ENCODE results near the gene ZNF385D.
"Not testable (repeated sequence)": the region's sequence is repeated elsewhere in the genome, so short reads cannot be mapped to it uniquely, and the experiment has no call there.

ZNF385D gene

GRCh38 chr3:21486024-21486935 lies 264.7 kb downstream of the ZNF385D start:
- H3K9ac ChIP-seq (ENCODE audit: low read depth, low read length); H3K36me3 ChIP-seq (ENCODE audit: control insufficient read depth, insufficient read depth, low read length); H3K9me3 ChIP-seq (ENCODE audit: control insufficient read depth, insufficient read depth, low read length); H3K4me1 ChIP-seq (ENCODE audit: control insufficient read depth, insufficient read depth, low read length); H3K4me3 ChIP-seq (ENCODE audit: low read depth, low read length); H3K27me3 ChIP-seq (ENCODE audit: control insufficient read depth, insufficient read depth, low read length); H3K27ac ChIP-seq (ENCODE audit: low read depth, low read length): not testable (repeated sequence)

- Histone ChIP-seq H3K27ac (ENCODE audit: low read depth, low read length) (no peak overlapping the region), H3K36me3 (ENCODE audit: control insufficient read depth, insufficient read depth, low read length) (no peaks in the 10 kb centered on the region), H3K9me3 (ENCODE audit: control insufficient read depth, insufficient read depth, low read length) (no peaks in the 10 kb centered on the region), H3K9ac (ENCODE audit: low read depth, low read length) (no peak overlapping the region), H3K27me3 (ENCODE audit: control insufficient read depth, insufficient read depth, low read length) (no peaks in the 10 kb centered on the region), H3K4me1 (ENCODE audit: control insufficient read depth, insufficient read depth, low read length) (no peaks in the 10 kb centered on the region), H3K4me3 (ENCODE audit: low read depth, low read length) (no peak overlapping the region)
These were observed 266.2 kb downstream of the ZNF385D start for GRCh38 chr3:21484828-21485144.

GRCh38 chr3:21484057-21484827 lies 266.8 kb downstream of the ZNF385D start:
- no peaks in the 10 kb centered on the region for H3K27me3 ChIP-seq (ENCODE audit: control insufficient read depth, insufficient read depth, low read length)
- no peaks in the 10 kb centered on the region for H3K9me3 ChIP-seq (ENCODE audit: control insufficient read depth, insufficient read depth, low read length)
- H3K4me1 ChIP-seq (ENCODE audit: control insufficient read depth, insufficient read depth, low read length), result no peaks in the 10 kb centered on the region
- no peak overlapping the region for H3K9ac ChIP-seq (ENCODE audit: low read depth, low read length)
- H3K36me3 ChIP-seq (ENCODE audit: control insufficient read depth, insufficient read depth, low read length), result no peaks in the 10 kb centered on the region
- H3K4me3 ChIP-seq (ENCODE audit: low read depth, low read length), result no peak overlapping the region
- H3K27ac ChIP-seq (ENCODE audit: low read depth, low read length), result no peak overlapping the region

- H3K9ac ChIP-seq (ENCODE audit: low read depth, low read length), result no peak overlapping the region
- H3K4me3 ChIP-seq (ENCODE audit: low read depth, low read length), result no peak overlapping the region
- no peaks in the 10 kb centered on the region for H3K36me3 ChIP-seq (ENCODE audit: control insufficient read depth, insufficient read depth, low read length)
- H3K9me3 ChIP-seq (ENCODE audit: control insufficient read depth, insufficient read depth, low read length), result no peaks in the 10 kb centered on the region
- no peak overlapping the region for H3K27ac ChIP-seq (ENCODE audit: low read depth, low read length)
- no peaks in the 10 kb centered on the region for H3K4me1 ChIP-seq (ENCODE audit: control insufficient read depth, insufficient read depth, low read length)
- H3K27me3 ChIP-seq (ENCODE audit: control insufficient read depth, insufficient read depth, low read length), result no peaks in the 10 kb centered on the region
These were observed 269.0 kb downstream of the ZNF385D start for GRCh38 chr3:21481991-21482390.

- Histone ChIP-seq H3K9me3 (ENCODE audit: control insufficient read depth, insufficient read depth, low read length) (no peaks in the 10 kb centered on the region), H3K36me3 (ENCODE audit: control insufficient read depth, insufficient read depth, low read length) (no peaks in the 10 kb centered on the region), H3K27me3 (ENCODE audit: control insufficient read depth, insufficient read depth, low read length) (no peaks in the 10 kb centered on the region), H3K4me3 (ENCODE audit: low read depth, low read length) (no peak overlapping the region), H3K9ac (ENCODE audit: low read depth, low read length) (no peak overlapping the region), H3K4me1 (ENCODE audit: control insufficient read depth, insufficient read depth, low read length) (no peaks in the 10 kb centered on the region), H3K27ac (ENCODE audit: low read depth, low read length) (no peak overlapping the region)
These were observed 273.3 kb downstream of the ZNF385D start for GRCh38 chr3:21477541-21478288.

GRCh38 chr3:21466476-21466875 lies 284.5 kb downstream of the ZNF385D start:
- H3K27ac ChIP-seq (ENCODE audit: low read depth, low read length), result no peak overlapping the region
- no peaks in the 10 kb centered on the region for H3K4me1 ChIP-seq (ENCODE audit: control insufficient read depth, insufficient read depth, low read length)
- no peaks in the 10 kb centered on the region for H3K27me3 ChIP-seq (ENCODE audit: control insufficient read depth, insufficient read depth, low read length)
- H3K36me3 ChIP-seq (ENCODE audit: control insufficient read depth, insufficient read depth, low read length), result no peaks in the 10 kb centered on the region
- H3K9me3 ChIP-seq (ENCODE audit: control insufficient read depth, insufficient read depth, low read length), result no peaks in the 10 kb centered on the region
- H3K9ac ChIP-seq (ENCODE audit: low read depth, low read length), result no peak overlapping the region
- no peak overlapping the region for H3K4me3 ChIP-seq (ENCODE audit: low read depth, low read length)

GRCh38 chr3:21464746-21465145 lies 286.3 kb downstream of the ZNF385D start:
- Histone ChIP-seq H3K36me3 (ENCODE audit: control insufficient read depth, insufficient read depth, low read length) (no peaks in the 10 kb centered on the region), H3K27me3 (ENCODE audit: control insufficient read depth, insufficient read depth, low read length) (no peaks in the 10 kb centered on the region), H3K4me1 (ENCODE audit: control insufficient read depth, insufficient read depth, low read length) (no peaks in the 10 kb centered on the region), H3K9ac (ENCODE audit: low read depth, low read length) (no peak overlapping the region), H3K4me3 (ENCODE audit: low read depth, low read length) (no peak overlapping the region), H3K9me3 (ENCODE audit: control insufficient read depth, insufficient read depth, low read length) (no peaks in the 10 kb centered on the region), H3K27ac (ENCODE audit: low read depth, low read length) (no peak overlapping the region)

- Histone ChIP-seq H3K27me3 (ENCODE audit: control insufficient read depth, insufficient read depth, low read length) (no peaks in the 10 kb centered on the region), H3K4me1 (ENCODE audit: control insufficient read depth, insufficient read depth, low read length) (no peaks in the 10 kb centered on the region), H3K4me3 (ENCODE audit: low read depth, low read length) (no peak overlapping the region), H3K36me3 (ENCODE audit: control insufficient read depth, insufficient read depth, low read length) (no peaks in the 10 kb centered on the region), H3K9ac (ENCODE audit: low read depth, low read length) (no peak overlapping the region), H3K9me3 (ENCODE audit: control insufficient read depth, insufficient read depth, low read length) (no peaks in the 10 kb centered on the region), H3K27ac (ENCODE audit: low read depth, low read length) (no peak overlapping the region)
These were observed 287.7 kb downstream of the ZNF385D start for GRCh38 chr3:21463319-21463718.

- Histone ChIP-seq H3K9me3 (ENCODE audit: control insufficient read depth, insufficient read depth, low read length) (no peaks in the 10 kb centered on the region), H3K36me3 (ENCODE audit: control insufficient read depth, insufficient read depth, low read length) (no peaks in the 10 kb centered on the region), H3K9ac (ENCODE audit: low read depth, low read length) (no peak overlapping the region), H3K27ac (ENCODE audit: low read depth, low read length) (no peak overlapping the region), H3K4me1 (ENCODE audit: control insufficient read depth, insufficient read depth, low read length) (no peaks in the 10 kb centered on the region), H3K4me3 (ENCODE audit: low read depth, low read length) (no peak overlapping the region), H3K27me3 (ENCODE audit: control insufficient read depth, insufficient read depth, low read length) (no peaks in the 10 kb centered on the region)
These were observed 288.9 kb downstream of the ZNF385D start for GRCh38 chr3:21462141-21462540.

- Histone ChIP-seq H3K27me3 (ENCODE audit: control insufficient read depth, insufficient read depth, low read length) (no peaks in the 10 kb centered on the region), H3K27ac (ENCODE audit: low read depth, low read length) (no peak overlapping the region), H3K4me3 (ENCODE audit: low read depth, low read length) (no peak overlapping the region), H3K9ac (ENCODE audit: low read depth, low read length) (no peak overlapping the region), H3K4me1 (ENCODE audit: control insufficient read depth, insufficient read depth, low read length) (no peaks in the 10 kb centered on the region), H3K36me3 (ENCODE audit: control insufficient read depth, insufficient read depth, low read length) (no peaks in the 10 kb centered on the region), H3K9me3 (ENCODE audit: control insufficient read depth, insufficient read depth, low read length) (no peaks in the 10 kb centered on the region)
These were observed 293.9 kb downstream of the ZNF385D start for GRCh38 chr3:21457084-21457483.

GRCh38 chr3:21449738-21450137 lies 301.3 kb downstream of the ZNF385D start:
- 0 out of 2 replicates have a peak, but pooled peaks cover 3% of the 10 kb centered on the region for H3K4me1 ChIP-seq (ENCODE audit: control insufficient read depth, insufficient read depth, low read length)
- no peaks in the 10 kb centered on the region for H3K9me3 ChIP-seq (ENCODE audit: control insufficient read depth, insufficient read depth, low read length)
- no peak overlapping the region for H3K9ac ChIP-seq (ENCODE audit: low read depth, low read length)
- H3K27me3 ChIP-seq (ENCODE audit: control insufficient read depth, insufficient read depth, low read length), result no peaks in the 10 kb centered on the region
- H3K4me3 ChIP-seq (ENCODE audit: low read depth, low read length), result no peak overlapping the region
- H3K27ac ChIP-seq (ENCODE audit: low read depth, low read length), result no peak overlapping the region
- H3K36me3 ChIP-seq (ENCODE audit: control insufficient read depth, insufficient read depth, low read length), result no peaks in the 10 kb centered on the region
